Panc1 (cell line): ENCODE results near the gene BABAM2.

Source experiments
- CTCF ChIP-seq: fragments of 450-650 bp; IDR thresholded peaks from 2 replicates; pipeline ENCODE4 v1.5.1; 2017; ENCODE audit warnings: mild to moderate bottlenecking
- POLR2AphosphoS5 ChIP-seq: IDR thresholded peaks from 2 replicates; pipeline ENCODE4 v1.6.1; 2012; ENCODE audit warnings: mild to moderate bottlenecking, low read depth, low read length, moderate library complexity
- REST ChIP-seq, 2 experiments: IDR thresholded peaks; 2 replicates each; pipeline ENCODE4 v1.6.1; 2011 to 2012; ENCODE audit warnings: low read depth in 2 of 2, control low read depth in 1 of 2, low read length in 1 of 2, mild to moderate bottlenecking in 1 of 2, moderate library complexity in 1 of 2; ENCODE audit not compliant: insufficient read depth in 1 of 2
- SIN3A ChIP-seq: IDR thresholded peaks from 2 replicates; pipeline ENCODE4 v1.6.1; 2012; ENCODE audit warnings: low read depth, mild to moderate bottlenecking, low read length, moderate library complexity, borderline replicate concordance; ENCODE audit not compliant: insufficient read depth
- TCF7L2 ChIP-seq: IDR thresholded peaks from 2 replicates; pipeline ENCODE4 v1.6.1; 2011; ENCODE audit warnings: mild to moderate bottlenecking, low read depth, low read length, inconsistent platforms

- TF ChIP-seq REST (IDR thresholded peaks at IDR 0.05; ENCODE audit: insufficient read depth in 1 of 2, low read depth in 2 of 2, low read length in 1 of 2) = no peak
- TF ChIP-seq CTCF = no peak
- TF ChIP-seq POLR2AphosphoS5 = no peak
- TF ChIP-seq TCF7L2 = no peak
- no peak for TF ChIP-seq SIN3A
These were observed 270.5 kb downstream of the BABAM2 start for GRCh38 chr2:28160986-28161425.
